Osteocyte (in vitro differentiated cells): ENCODE data around the gene HEPN1. TPM values are rescaled to one million over a fixed set of nuclear protein-coding genes. Genes with fewer than 3 reads are reported as not detected.

Experiments
- DNase-seq: peaks from one replicate; pipeline ENCODE4 v3.0.0; 2021; ENCODE audit warnings: mixed read lengths; ENCODE audit not compliant: unreplicated experiment; ENCODE audit errors: extremely low spot score
- H3K27ac Mint-ChIP-seq: one replicate; pipeline ENCODE4 v1.8.0; 2021; ENCODE audit warnings: mild to moderate bottlenecking, mixed read lengths; ENCODE audit not compliant: unreplicated experiment
- H3K27me3 Mint-ChIP-seq: one replicate; pipeline ENCODE4 v1.8.0; 2021; ENCODE audit warnings: mixed read lengths; ENCODE audit not compliant: unreplicated experiment
- H3K36me3 Mint-ChIP-seq: one replicate; pipeline ENCODE4 v1.8.0; 2021; ENCODE audit warnings: mixed read lengths; ENCODE audit not compliant: unreplicated experiment
- H3K4me1 Mint-ChIP-seq: one replicate; pipeline ENCODE4 v1.8.0; 2021; ENCODE audit warnings: mixed read lengths; ENCODE audit not compliant: unreplicated experiment
- H3K4me3 Mint-ChIP-seq: one replicate; pipeline ENCODE4 v1.8.0; 2021; ENCODE audit warnings: mild to moderate bottlenecking, moderate library complexity, mixed read lengths; ENCODE audit not compliant: unreplicated experiment
- H3K9me3 Mint-ChIP-seq: one replicate; pipeline ENCODE4 v1.8.0; 2021; ENCODE audit warnings: mixed read lengths; ENCODE audit not compliant: unreplicated experiment
- total RNA-seq: library from RNA; stranded (reverse); gene quantifications from 2 replicates; pipeline ENCODE4 v1.2.1, GENCODE V29; 2021
- TF ChIP-seq, protein P1 (sequence below): fragments of 200-600 bp; sonication (generic); IDR thresholded peaks from 2 replicates; pipeline ENCODE4 v1.5.0; 2021; ENCODE audit warnings: antibody characterized with exemption, mild to moderate bottlenecking, moderate library complexity

HEPN1 gene
- total RNA-seq, 1 donor from 2014 or later = not detected

DNA sequence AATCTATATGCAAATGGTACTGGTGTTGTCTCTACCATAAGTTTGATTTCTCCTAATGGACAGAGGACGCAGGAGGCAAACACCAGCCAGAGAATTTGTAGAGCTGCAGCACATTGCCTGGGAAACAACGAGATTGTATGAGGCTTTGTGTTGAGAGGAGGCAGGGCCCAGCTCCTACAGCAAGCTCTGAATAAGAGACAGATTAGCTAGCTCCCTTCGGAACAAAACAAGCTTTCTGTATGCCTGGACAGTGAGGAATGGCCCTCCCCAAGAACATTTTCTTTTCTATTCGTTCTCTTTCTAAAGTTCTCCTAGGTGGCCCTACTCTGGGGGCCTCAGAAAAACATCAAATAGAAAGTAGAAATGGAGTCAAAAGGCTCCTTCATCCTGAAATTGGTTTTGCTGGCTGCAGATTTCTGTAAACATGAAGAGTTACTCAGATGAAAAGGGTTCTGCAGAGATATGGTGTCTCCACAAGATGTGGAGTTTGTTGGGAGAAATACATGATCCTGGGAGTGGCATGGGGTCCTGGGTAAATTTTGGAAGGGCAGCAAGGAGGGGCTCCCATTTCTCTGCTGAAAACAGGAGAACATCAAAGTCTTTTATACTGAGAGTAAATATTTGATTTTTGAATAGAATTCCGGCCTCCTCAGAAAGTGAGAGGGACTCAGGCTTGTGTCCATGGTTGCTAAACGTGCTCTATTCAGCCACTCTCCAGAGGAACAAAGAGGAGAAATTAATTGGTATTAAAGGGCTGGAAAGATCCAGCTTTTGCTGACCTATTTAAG is 23.6 kb downstream of the HEPN1 start:
- Mint-ChIP-seq H3K36me3 (no peaks in the 10 kb centered on the region), H3K4me1 (peaks cover 6% of the 10 kb centered on the region), H3K27ac (no peak overlapping the region), H3K9me3 (no peaks in the 10 kb centered on the region), H3K4me3 (no peak overlapping the region), H3K27me3 (peaks cover 8% of the 10 kb centered on the region)
- no peak for DNase-seq
- TF ChIP-seq, protein P1, sequence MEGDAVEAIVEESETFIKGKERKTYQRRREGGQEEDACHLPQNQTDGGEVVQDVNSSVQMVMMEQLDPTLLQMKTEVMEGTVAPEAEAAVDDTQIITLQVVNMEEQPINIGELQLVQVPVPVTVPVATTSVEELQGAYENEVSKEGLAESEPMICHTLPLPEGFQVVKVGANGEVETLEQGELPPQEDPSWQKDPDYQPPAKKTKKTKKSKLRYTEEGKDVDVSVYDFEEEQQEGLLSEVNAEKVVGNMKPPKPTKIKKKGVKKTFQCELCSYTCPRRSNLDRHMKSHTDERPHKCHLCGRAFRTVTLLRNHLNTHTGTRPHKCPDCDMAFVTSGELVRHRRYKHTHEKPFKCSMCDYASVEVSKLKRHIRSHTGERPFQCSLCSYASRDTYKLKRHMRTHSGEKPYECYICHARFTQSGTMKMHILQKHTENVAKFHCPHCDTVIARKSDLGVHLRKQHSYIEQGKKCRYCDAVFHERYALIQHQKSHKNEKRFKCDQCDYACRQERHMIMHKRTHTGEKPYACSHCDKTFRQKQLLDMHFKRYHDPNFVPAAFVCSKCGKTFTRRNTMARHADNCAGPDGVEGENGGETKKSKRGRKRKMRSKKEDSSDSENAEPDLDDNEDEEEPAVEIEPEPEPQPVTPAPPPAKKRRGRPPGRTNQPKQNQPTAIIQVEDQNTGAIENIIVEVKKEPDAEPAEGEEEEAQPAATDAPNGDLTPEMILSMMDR = no peak

DNA sequence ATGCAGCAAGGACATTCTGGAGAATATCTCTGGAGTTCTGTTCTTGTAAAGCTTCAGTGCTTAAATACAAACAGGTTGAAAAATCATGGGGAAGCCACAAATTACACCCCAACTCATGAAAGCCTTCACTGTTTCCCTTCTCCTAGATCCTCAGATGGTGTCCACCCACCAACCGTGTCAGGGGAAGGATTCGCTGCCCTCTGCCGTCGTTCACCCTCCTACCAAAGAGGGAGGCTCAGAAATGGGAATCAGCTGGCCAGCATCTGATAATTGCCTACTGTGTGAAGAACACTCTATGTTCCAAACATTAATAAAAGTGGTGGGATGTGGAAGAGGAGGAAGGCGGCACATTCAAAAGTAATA is 24.2 kb downstream of the HEPN1 start:
- H3K4me3 Mint-ChIP-seq = no peak overlapping the region
- no peak overlapping the region for H3K27ac Mint-ChIP-seq
- peaks cover 10% of the 10 kb centered on the region for H3K27me3 Mint-ChIP-seq
- H3K36me3 Mint-ChIP-seq = no peaks in the 10 kb centered on the region
- DNase-seq = no peak
- TF ChIP-seq, protein P1 = no peak
- peaks cover 5% of the 10 kb centered on the region for H3K9me3 Mint-ChIP-seq
- peaks cover 6% of the 10 kb centered on the region for H3K4me1 Mint-ChIP-seq

DNA sequence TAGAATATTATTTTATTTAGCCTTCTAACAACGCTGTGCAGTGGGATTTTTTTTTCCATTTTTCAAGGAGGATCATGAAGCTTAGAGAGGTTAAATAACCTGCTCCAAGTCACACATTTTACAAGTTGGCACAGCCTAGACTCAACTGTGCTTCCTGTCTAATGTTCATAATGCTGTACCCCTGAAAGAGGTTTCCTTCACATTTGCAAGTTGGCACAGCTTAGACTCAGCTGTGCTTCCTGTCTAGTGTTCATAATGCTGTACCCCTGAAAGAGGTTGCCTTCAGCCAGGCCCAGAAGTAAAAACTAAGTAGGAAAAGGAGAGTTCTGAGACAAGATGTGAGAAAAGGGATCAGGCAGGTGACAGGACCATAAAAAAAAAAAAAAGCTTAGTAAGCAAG is 24.7 kb downstream of the HEPN1 start:
- Mint-ChIP-seq H3K27me3 (peaks cover 15% of the 10 kb centered on the region), H3K4me1 (peaks cover 6% of the 10 kb centered on the region), H3K36me3 (no peaks in the 10 kb centered on the region), H3K9me3 (peaks cover 10% of the 10 kb centered on the region), H3K27ac (no peak overlapping the region), H3K4me3 (no peak overlapping the region)
- DNase-seq = no peak
- TF ChIP-seq, protein P1 = no peak

DNA sequence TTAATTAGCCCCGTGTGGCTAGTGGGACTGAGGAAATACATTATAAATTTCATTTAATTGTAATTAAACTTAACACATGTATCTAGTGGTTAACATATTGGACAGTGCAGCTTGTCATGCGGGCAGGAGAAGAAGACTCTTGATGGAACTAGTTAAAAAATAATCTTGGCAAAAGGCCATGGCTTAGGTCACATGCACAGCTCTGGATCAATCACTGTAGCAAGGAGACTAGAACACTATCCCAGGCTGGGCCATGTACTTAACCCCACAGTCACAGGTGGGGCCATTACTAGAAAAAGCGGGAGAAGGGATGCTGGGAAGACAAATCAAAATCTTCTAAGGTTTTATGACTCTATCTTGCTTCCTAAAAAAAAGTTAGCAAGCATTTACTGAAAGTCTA is 25.5 kb downstream of the HEPN1 start:
- peaks cover 15% of the 10 kb centered on the region for H3K27me3 Mint-ChIP-seq
- H3K9me3 Mint-ChIP-seq = peaks cover 12% of the 10 kb centered on the region
- peaks cover 6% of the 10 kb centered on the region for H3K4me1 Mint-ChIP-seq
- no peak overlapping the region for H3K27ac Mint-ChIP-seq
- TF ChIP-seq, protein P1 = no peak
- H3K4me3 Mint-ChIP-seq = no peak overlapping the region
- no peaks in the 10 kb centered on the region for H3K36me3 Mint-ChIP-seq
- no peak for DNase-seq

DNA sequence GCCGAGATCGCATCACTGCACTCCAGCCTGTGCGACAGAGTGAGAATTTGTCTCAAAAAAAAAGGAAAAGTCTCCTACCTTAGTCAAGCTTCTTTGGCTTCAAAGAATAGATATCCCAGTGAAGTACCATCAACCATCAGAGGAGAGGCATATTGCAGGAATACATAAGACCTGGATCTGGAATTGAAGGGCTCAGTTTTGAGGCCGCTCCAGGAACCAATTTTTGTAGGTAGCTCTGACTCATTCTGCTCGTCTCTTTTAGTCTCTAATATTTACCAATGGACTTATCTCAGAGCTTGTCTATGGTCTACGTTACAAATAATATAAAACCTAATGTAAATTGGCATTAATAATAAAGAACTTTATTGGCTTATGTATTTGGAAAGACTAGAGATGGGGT is 26.8 kb downstream of the HEPN1 start:
- DNase-seq = no peak
- Mint-ChIP-seq H3K27ac (no peak overlapping the region), H3K27me3 (peaks cover 11% of the 10 kb centered on the region), H3K4me1 (peaks cover 6% of the 10 kb centered on the region), H3K9me3 (peaks cover 12% of the 10 kb centered on the region), H3K36me3 (no peaks in the 10 kb centered on the region), H3K4me3 (no peak overlapping the region)
- TF ChIP-seq, protein P1 = no peak
